Large intestine (tissue), 3 donors: ENCODE data around the gene FHDC1. TPM values are rescaled to one million over a fixed set of nuclear protein-coding genes. Genes with fewer than 3 reads are reported as not detected.

ENCODE experiments used
- DNase-seq, 2 donors: peaks; one replicate each; pipeline versions ENCODE4 v3.0.0 to v3.0.0-alpha.2; 2013
- H3K27ac ChIP-seq: one replicate; pipeline ENCODE4 v1.5.1; 2013; ENCODE audit warnings: low read length
- H3K27me3 ChIP-seq: 2 replicates; pipeline ENCODE4 v1.6.1; 2013; ENCODE audit warnings: low read length; ENCODE audit not compliant: control insufficient read depth, insufficient read depth
- H3K36me3 ChIP-seq: 2 replicates; pipeline ENCODE4 v1.6.1; 2013; ENCODE audit warnings: low read length; ENCODE audit not compliant: control insufficient read depth, insufficient read depth
- H3K4me1 ChIP-seq: one replicate; pipeline ENCODE4 v1.6.1; 2013; ENCODE audit warnings: low read length; ENCODE audit not compliant: control insufficient read depth, insufficient read depth
- H3K4me3 ChIP-seq: one replicate; pipeline ENCODE4 v1.5.1; 2013; ENCODE audit warnings: low read length
- H3K9me3 ChIP-seq: one replicate; pipeline ENCODE4 v1.6.1; 2013; ENCODE audit warnings: mild to moderate bottlenecking, low read depth, low read length, moderate library complexity; ENCODE audit not compliant: control insufficient read depth
- WGBS: methylation state at CpG from one replicate; pipeline ENCODE4 v1.1.5; 2013; ENCODE audit warnings: low lambda C conversion rate; ENCODE audit not compliant: insufficient coverage; 5-methylcytosine and 5-hydroxymethylcytosine counted together
- polyA plus RNA-seq: library from polyadenylated mRNA; unstranded; fragments of 120-200 nt; gene quantifications from one replicate; pipeline ENCODE4 v1.2.1, GENCODE V29; 2013

The FHDC1 gene
- polyA plus RNA-seq, 1 donor: 10.7 TPM

DNA sequence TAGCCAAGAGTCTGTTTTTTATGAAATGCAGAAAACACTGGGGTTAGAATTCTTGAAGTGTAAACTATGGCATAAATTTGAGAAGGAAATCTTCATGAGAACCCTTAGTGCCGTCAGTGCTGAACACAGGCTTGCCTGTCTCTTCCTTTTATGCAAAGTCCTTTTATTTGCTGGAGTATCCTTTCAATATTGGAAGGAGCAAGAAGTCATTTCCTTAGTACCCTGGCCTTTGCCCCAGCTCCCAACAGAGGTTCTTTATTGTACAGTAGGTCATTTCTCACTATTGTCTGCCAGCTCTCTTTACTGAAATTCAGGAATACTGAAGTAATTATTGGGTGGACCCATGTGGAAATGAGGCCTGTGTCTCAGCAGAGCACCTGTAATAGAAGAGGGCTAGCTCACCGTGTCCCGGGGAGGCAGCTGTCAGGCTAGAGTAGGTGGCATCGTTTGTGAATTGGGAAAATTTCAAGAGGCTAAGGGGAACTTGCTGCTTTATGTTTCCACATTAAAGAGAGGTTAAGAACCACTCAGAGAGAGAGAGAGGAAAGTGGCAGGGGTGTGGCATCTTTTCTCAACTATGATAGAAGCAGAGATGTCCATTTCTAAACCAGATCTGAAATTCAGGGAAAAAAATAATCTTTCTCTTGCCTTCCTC lies 8.7 kb downstream of the FHDC1 start:
- Histone ChIP-seq H3K4me1 (peaks cover 38% of the 10 kb centered on the region), H3K9me3 (no peaks in the 10 kb centered on the region), H3K36me3 (peaks cover 9% of the 10 kb centered on the region), H3K27me3 (no peaks in the 10 kb centered on the region), H3K4me3 (no peak overlapping the region), H3K27ac (peak overlapping the region; percentile 70)
- peak in 1 of 2 donors; percentile 50 for DNase-seq
- WGBS: no CpG with 5 or more reads among the region's 4 CpGs

DNA sequence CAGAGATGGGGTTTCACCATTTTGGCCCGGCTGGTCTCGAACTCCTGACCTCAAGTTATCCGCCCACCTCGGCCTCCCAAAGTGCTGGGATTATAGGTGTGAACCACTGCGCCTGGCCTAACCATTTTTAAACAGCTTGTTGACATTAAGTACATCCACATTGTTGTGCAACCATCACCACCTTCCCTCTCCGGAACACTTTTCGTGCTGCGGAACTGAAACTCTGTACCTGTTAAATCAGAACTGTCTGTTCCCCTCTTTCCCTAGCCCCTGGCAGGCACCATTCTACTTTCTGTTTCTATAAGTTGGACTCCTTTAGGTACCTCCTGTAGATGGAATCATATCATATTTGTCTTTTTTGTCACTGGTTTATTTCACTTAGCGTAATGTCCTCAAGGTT lies 9.5 kb downstream of the FHDC1 start:
- Histone ChIP-seq H3K36me3 (peaks cover 9% of the 10 kb centered on the region), H3K27ac (peak overlapping the region; percentile 70), H3K4me1 (peaks cover 47% of the 10 kb centered on the region), H3K9me3 (no peaks in the 10 kb centered on the region), H3K4me3 (no peak overlapping the region), H3K27me3 (no peaks in the 10 kb centered on the region)
- no peak for DNase-seq
- WGBS: 100% methylated on average over 1 of the region's 9 CpGs

DNA sequence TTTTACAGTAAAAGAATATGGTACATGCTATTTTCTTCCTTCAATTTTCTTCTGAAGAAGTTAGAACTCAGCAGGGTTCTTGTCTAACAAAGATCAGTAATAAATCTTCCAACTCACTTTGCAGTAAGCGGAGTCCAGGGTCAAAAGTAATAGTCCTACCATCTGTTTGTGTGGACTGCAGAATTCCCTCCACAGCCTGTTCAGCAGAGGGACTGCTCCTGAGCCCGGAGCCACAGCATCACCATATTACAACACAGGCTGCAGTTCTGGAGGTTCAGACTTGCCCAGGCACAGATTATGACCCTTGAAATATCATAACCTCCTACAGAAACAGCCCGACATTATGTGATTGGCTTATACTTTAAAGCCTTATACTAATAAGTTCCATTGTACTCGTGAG lies 10.3 kb downstream of the FHDC1 start:
- Histone ChIP-seq H3K27me3 (no peaks in the 10 kb centered on the region), H3K4me3 (no peak overlapping the region), H3K4me1 (peaks cover 50% of the 10 kb centered on the region), H3K27ac (peak overlapping the region; percentile 70), H3K36me3 (peaks cover 9% of the 10 kb centered on the region), H3K9me3 (no peaks in the 10 kb centered on the region)
- DNase-seq: peak; percentile 82 to 87
- WGBS: no CpG with 5 or more reads among the region's 4 CpGs

DNA sequence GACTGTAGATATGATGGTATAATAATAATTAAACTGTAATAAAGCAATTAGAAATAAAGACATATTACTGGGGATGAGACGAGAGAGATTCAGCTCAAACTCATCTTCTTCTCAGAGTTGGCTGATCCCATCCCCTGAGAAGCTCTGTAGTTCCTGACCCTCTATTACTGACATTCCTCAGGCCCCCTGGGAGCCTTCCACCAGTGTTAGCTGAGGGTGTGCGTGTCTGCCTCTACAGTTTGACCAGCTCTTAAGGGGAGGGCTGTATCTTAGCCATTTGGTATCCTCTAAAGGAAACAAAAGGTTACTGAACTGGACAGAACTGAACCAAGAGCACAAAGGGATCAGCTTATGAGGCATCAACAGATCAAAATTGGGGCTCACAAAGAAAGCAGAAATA lies 11.2 kb downstream of the FHDC1 start:
- H3K4me3 ChIP-seq: no peak overlapping the region
- peak overlapping the region; percentile 70 for H3K27ac ChIP-seq
- no peak for DNase-seq
- H3K4me1 ChIP-seq: peaks cover 54% of the 10 kb centered on the region
- no peaks in the 10 kb centered on the region for H3K27me3 ChIP-seq
- no CpG with 5 or more reads among the region's 2 CpGs for WGBS
- no peaks in the 10 kb centered on the region for H3K9me3 ChIP-seq
- H3K36me3 ChIP-seq: peaks cover 9% of the 10 kb centered on the region

DNA sequence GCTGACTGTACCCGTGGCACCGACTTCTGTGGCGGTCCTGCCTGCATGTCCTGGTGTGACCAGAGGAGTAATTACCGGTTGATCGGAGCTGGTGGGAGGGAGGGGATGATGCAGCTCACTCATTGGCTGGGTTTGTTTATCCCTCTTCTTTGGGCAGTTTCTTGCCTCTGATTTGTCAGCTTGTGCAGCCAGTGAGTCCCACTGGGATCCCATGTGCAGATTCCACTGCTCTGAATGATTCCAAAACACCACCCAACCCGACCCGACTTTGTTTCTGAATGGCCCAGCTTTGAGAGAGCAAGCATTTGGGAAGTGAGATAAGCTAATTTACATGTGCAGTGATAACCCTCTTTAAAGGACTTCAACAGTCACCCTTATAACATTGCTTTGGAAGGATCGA lies 13.8 kb downstream of the FHDC1 start:
- no peaks in the 10 kb centered on the region for H3K27me3 ChIP-seq
- H3K4me3 ChIP-seq: no peak overlapping the region
- H3K36me3 ChIP-seq: peaks cover 8% of the 10 kb centered on the region
- H3K27ac ChIP-seq: peak overlapping the region; percentile 78
- no CpG with 5 or more reads among the region's 8 CpGs for WGBS
- no peaks in the 10 kb centered on the region for H3K9me3 ChIP-seq
- no peak for DNase-seq
- peaks cover 54% of the 10 kb centered on the region for H3K4me1 ChIP-seq

DNA sequence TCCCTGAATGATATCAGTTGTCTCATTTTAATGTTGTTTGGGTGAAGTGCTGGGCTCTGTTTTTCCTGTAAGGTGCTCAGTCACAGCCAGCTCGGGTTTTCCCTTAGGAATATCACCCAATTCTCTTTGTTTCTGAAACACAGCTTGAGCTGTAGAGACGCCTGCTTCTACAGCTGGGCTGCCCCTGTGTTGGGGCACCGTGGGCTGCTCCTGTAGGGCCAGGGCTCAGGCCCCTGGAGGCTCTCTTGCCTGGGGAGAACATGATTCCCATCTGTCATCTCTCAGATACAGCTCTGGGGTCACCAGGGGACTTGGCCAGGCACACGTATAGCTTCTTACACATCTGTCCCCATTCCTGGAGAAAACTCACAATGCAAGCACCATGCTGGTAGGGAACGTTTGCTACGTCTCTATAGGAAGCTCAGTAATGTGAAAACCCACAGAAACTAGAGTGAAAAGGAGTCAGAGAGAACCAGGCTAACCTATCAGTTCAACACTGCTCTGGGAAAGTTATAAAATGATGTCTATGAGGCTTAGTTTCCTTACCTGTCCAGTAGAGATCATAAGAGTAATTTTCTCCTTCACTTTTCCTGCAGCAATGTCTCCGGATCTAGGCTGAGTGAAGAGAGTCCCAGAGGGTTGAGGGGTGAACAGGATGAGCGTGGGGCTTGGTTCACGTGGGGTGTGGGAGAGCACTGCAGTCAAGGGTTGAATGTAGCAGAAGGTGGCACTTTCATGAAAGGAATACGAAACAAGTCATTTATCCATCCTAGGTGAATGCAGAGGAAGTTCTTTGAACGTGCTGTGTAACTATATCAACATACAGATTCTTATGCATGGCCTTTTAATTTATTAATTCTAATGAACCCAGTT lies 14.5 kb downstream of the FHDC1 start:
- H3K27ac ChIP-seq: peak overlapping the region; percentile 78
- WGBS: no CpG with 5 or more reads among the region's 11 CpGs
- no peak for DNase-seq

DNA sequence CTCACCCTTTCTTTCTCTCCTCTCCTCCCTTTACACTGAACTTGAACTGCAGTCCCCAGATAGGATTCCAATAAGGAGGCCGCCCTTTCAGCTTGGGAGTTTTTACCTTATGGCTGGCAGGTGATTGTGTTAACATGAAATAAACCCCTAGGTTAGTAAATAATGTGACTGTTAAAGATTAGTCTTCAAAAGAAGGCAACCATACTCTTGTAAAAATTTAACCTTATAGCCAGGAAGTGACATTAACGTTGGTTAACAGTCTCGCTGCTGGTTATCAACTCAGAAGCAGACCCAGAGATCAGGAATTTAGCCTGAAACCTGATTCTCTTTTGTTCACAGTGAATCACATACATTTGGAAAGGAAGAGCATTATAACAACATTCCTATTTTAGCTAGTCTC lies 15.2 kb downstream of the FHDC1 start:
- Histone ChIP-seq H3K9me3 (no peaks in the 10 kb centered on the region), H3K4me3 (peak overlapping the region; percentile 0), H3K27me3 (no peaks in the 10 kb centered on the region), H3K4me1 (peaks cover 52% of the 10 kb centered on the region), H3K36me3 (peaks cover 9% of the 10 kb centered on the region), H3K27ac (peak overlapping the region; percentile 78)
- WGBS: 0% methylated on average over 1 of the region's 3 CpGs
- peak; percentile 70 to 88 for DNase-seq

More for the DNA sequence above, 14.5 kb downstream of the FHDC1 start:
- Histone ChIP-seq H3K36me3 (peaks cover 9% of the 10 kb centered on the region), H3K27me3 (no peaks in the 10 kb centered on the region), H3K4me1 (peaks cover 50% of the 10 kb centered on the region), H3K4me3 (no peak overlapping the region), H3K9me3 (no peaks in the 10 kb centered on the region)

DNA sequence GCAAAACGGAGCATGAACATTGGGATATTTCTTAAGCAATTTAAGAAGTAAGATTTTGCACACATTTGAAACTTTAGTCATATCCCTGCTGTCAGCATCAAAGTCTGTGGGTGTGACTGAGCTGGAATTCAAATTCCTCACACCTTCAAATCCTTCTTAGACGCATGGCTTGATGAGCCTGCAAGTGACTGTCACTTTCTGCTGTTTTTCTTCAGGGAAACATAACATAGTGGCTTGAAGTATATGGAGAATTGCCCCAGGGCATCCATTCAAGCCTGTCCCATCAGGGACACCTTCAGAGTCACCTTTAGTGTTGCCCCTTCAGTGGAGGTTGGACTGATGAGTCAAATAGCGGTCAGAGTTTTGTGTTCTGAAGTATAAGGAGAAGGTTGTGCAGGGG lies 17.4 kb downstream of the FHDC1 start:
- H3K9me3 ChIP-seq: no peaks in the 10 kb centered on the region
- peaks cover 9% of the 10 kb centered on the region for H3K36me3 ChIP-seq
- H3K4me1 ChIP-seq: peaks cover 62% of the 10 kb centered on the region
- H3K4me3 ChIP-seq: no peak overlapping the region
- DNase-seq: no peak
- H3K27ac ChIP-seq: peak overlapping the region; percentile 77
- no CpG with 5 or more reads among the region's 3 CpGs for WGBS
- no peaks in the 10 kb centered on the region for H3K27me3 ChIP-seq

DNA sequence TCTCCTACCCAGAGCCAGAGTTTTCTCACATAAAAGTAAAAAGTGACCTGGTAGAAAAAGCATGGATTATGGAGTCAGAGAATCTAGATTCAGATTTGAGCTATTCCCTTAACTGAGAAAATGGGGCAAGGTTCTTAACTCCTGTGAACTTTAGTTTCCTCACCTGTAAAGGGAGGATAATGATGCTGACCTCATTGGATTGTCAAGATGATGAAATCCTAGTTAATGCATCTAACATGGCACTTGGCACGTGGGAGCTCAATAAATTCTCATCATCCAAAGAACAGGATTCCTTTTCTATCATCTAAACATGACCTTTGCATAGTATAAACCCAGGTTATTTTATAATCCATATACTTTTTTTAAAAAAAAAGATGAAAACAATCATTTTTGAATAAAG lies 18.6 kb downstream of the FHDC1 start:
- Histone ChIP-seq H3K27me3 (no peaks in the 10 kb centered on the region), H3K4me1 (peaks cover 70% of the 10 kb centered on the region), H3K4me3 (no peak overlapping the region), H3K27ac (peak overlapping the region; percentile 98), H3K9me3 (no peaks in the 10 kb centered on the region), H3K36me3 (peaks cover 9% of the 10 kb centered on the region)
- DNase-seq: peak; percentile 81 to 87
- no CpG with 5 or more reads among the region's 1 CpG for WGBS

DNA sequence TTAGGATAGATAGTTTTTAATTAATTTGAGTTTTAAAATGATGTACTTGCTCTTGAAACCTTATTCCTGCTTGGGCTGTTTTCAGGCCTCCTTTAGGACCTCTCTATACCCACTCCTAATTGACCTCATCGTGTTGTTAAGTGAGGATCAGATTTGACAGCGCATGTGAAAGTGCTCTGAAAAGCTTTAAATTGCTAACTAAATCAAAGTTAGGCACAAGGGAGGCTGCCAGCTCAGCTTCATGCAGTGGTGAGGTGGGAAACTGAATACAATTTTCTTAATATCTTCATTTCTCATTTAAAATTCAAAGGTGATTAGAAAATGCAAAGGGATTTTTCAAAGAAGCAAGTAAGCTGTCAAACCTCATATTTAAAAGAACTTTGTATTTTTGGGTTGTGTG lies 20.0 kb downstream of the FHDC1 start:
- peaks cover 57% of the 10 kb centered on the region for H3K4me1 ChIP-seq
- no CpG with 5 or more reads among the region's 2 CpGs for WGBS
- no peak for DNase-seq
- no peaks in the 10 kb centered on the region for H3K9me3 ChIP-seq
- H3K27me3 ChIP-seq: no peaks in the 10 kb centered on the region
- no peak overlapping the region for H3K4me3 ChIP-seq
- H3K27ac ChIP-seq: peak overlapping the region; percentile 98
- H3K36me3 ChIP-seq: peaks cover 13% of the 10 kb centered on the region
